Right lobe of liver (tissue), 4 donors: ENCODE measurements around the gene TMEM167B.

Source experiments
- CTCF ChIP-seq, 4 donors: fragments of 200-600 bp in 3 of 4; fragments of 450-650 bp in 1 of 4; IDR thresholded peaks; one replicate each; pipeline versions ENCODE4 v1.5.1 to v1.8.0; 2016 to 2022; ENCODE audit warnings: antibody characterized with exemption in 4 of 4, mild to moderate bottlenecking in 2 of 4
- POLR2A ChIP-seq: fragments of 450-650 bp; IDR thresholded peaks from one replicate; pipeline ENCODE4 v1.6.1; 2017; ENCODE audit warnings: antibody characterized with exemption, mild to moderate bottlenecking
- donor health status: DM: no; HTN: no; CAD: no.
- donor health status: DM: no; HTN: no; CAD: no.
- donor health status: DM: no; HTN: yes; CAD: no.

GRCh38 chr1:109084563-109085517 is 5.7 kb upstream of the TMEM167B start:
- TF ChIP-seq POLR2A (no peak), CTCF (IDR thresholded peaks at IDR 0.05) (no peak)
